ENCODE data around the gene ALOX5. TPM values are rescaled to one million over a fixed set of nuclear protein-coding genes. Genes with fewer than 3 reads are reported as not detected.
A peak's percentile ranks its signal among the peaks of the same experiment; 100 is the strongest.

The ALOX5 gene
- total RNA-seq, 3 donors from 2014 or later, result 8.2 to 14.9 (median 14.3) TPM

- H3K36me3 ChIP-seq (ENCODE audit: low read depth), result no peaks in the 10 kb centered on the region
- intact Hi-C loops (cut with DNase I, micrococcal nuclease), result no loop called here
- no peak for TF ChIP-seq CTCF (IDR thresholded peaks at IDR 0.05)
- ATAC-seq (peak; percentile 11), DNase-seq (peak in 1 of 3 donors; percentile 64)
- peaks cover 7% of the 10 kb centered on the region for H3K4me1 ChIP-seq (ENCODE audit: low read depth)
- H3K4me3 ChIP-seq, result no peak overlapping the region
- H3K9me3 ChIP-seq, result no peaks in the 10 kb centered on the region
These were observed 5.1 kb downstream of the ALOX5 start for GRCh38 chr10:45378914-45379726.

- Histone ChIP-seq H3K4me3 (no peak overlapping the region), H3K4me1 (ENCODE audit: low read depth) (no peaks in the 10 kb centered on the region), H3K36me3 (ENCODE audit: low read depth) (no peaks in the 10 kb centered on the region), H3K9me3 (no peaks in the 10 kb centered on the region)
- intact Hi-C loops (cut with DNase I, micrococcal nuclease), result no loop called here
- TF ChIP-seq CTCF (IDR thresholded peaks at IDR 0.05), result no peak
- DNase-seq (peak in 2 of 3 donors; percentile 28 to 57), ATAC-seq (peak; percentile 54)
These were observed 6.0 kb downstream of the ALOX5 start for GRCh38 chr10:45379891-45380540.

DNA sequence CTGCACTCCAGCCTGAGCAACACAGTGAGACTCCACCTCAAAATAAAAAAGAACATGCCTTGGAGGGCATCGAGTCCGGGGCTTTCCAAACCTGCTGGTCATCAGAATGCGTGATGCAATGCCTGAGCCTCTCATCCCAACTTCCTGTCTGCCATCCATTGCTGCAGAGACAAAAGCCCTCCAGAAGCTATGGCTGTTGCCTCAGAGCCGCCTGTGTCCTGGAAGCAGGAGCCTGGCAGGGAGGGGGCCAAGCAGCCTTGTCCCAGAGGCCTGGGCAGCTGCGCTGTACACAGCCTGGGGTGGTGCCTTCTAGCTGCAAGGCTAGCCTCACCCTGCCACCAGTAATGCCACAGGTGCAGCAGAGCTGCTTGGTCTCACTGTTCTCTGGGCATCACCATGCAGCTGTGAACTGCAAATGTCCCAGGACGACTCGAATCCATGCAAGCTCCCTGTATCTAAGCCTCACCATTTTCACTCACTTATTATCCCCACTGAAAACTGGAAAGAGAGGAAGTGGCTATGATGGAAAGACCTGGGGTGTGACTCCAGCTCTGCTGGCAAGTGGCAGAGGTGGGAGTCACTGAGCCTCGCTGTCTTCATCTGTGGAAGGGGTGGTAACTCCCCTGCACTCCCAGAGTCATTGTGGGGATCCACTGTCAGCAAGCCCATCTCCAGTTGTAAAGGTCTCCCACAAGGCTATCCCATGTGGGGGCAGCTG lies 7.0 kb downstream of the ALOX5 start:
- intact Hi-C loops (cut with DNase I, micrococcal nuclease), result no loop called here
- no peak for TF ChIP-seq CTCF (IDR thresholded peaks at IDR 0.05)
- no peaks in the 10 kb centered on the region for H3K4me1 ChIP-seq (ENCODE audit: low read depth)
- peak; percentile 5 for ATAC-seq
- H3K9me3 ChIP-seq, result no peaks in the 10 kb centered on the region
- H3K4me3 ChIP-seq, result no peak overlapping the region
- peak in 1 of 3 donors; percentile 53 for DNase-seq
- no peaks in the 10 kb centered on the region for H3K36me3 ChIP-seq (ENCODE audit: low read depth)

DNA sequence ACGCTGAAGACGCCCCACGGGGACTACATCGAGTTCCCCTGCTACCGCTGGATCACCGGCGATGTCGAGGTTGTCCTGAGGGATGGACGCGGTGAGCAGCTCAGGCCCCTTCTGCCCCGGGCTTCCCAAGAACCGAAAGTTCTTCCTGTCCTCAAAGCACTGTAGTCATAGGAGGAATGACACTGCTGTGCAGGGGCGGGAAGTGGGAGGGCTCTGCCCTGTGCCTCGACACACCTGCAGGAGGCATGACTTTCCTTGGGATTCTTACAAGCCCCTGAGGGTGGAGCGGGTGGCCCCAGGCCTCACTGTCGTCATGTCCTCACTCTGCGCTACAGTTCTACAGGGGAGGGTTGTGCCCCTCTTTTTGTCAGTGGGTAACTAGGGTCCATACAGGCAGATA lies 8.6 kb downstream of the ALOX5 start:
- ATAC-seq, result no peak
- H3K4me3 ChIP-seq, result no peak overlapping the region
- H3K9me3 ChIP-seq, result no peaks in the 10 kb centered on the region
- intact Hi-C loops (cut with DNase I, micrococcal nuclease), result no loop called here
- H3K36me3 ChIP-seq (ENCODE audit: low read depth), result no peaks in the 10 kb centered on the region
- peak in 1 of 3 donors; percentile 49 for DNase-seq
- no peaks in the 10 kb centered on the region for H3K4me1 ChIP-seq (ENCODE audit: low read depth)
- no peak for TF ChIP-seq CTCF (IDR thresholded peaks at IDR 0.05)

DNA sequence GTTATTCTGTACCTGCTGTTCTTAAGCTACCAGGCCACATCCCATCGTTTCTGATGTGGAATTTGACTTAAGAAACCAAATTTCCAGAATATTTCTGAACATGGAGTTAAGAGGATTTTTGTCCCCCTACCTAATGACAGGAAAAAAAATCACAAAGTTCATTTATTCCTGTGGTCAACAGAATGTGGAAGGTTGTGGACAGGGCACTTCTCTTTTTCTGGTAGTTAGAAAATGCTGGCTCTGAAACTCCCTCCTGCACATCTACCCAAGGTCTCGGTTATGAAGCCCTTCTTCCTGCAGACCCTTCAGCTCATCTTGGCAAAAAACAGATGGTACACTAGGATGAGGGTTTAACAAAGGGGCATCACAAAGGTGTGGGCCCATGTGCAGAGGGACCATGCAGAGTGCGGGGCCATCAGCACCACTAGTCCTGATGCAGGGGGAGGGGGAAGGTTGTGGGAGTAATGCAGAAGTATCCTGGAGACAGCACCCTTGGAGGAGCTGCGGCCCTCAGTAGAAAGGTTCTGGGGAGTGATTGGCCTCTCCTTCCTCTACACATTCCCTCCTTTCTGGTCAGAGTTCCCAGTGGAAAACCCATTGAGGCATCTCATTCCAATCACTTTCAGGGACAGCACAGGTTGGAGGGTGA lies 9.8 kb downstream of the ALOX5 start:
- intact Hi-C loops (cut with DNase I, micrococcal nuclease), result no loop called here

More for the DNA sequence above, 9.8 kb downstream of the ALOX5 start:
- Histone ChIP-seq H3K4me3 (no peak overlapping the region), H3K9me3 (no peaks in the 10 kb centered on the region), H3K36me3 (ENCODE audit: low read depth) (no peaks in the 10 kb centered on the region), H3K4me1 (ENCODE audit: low read depth) (no peaks in the 10 kb centered on the region)
- ATAC-seq (no peak), DNase-seq (no peak)
- TF ChIP-seq CTCF (IDR thresholded peaks at IDR 0.05), result no peak
